WTC11 (cell line): ENCODE measurements around the gene INPPL1. TPM values are rescaled to one million over a fixed set of nuclear protein-coding genes. Genes with fewer than 3 reads are reported as not detected.
A peak's percentile ranks its signal among the peaks of the same experiment; 100 is the strongest.

Source experiments
- FOXJ3 ChIP-seq: sonication (generic); formaldehyde crosslinking; IDR thresholded peaks from 2 replicates; pipeline ENCODE4 v1.9.0; 2021; ENCODE audit warnings: missing genetic modification reagents, mild to moderate bottlenecking, borderline replicate concordance
- FOXP1 ChIP-seq: sonication (generic); formaldehyde crosslinking; IDR thresholded peaks from 2 replicates; pipeline ENCODE4 v1.8.0; 2022; ENCODE audit warnings: missing genetic modification reagents, mild to moderate bottlenecking, moderate library complexity, borderline replicate concordance
- IRF1 ChIP-seq: sonication (generic); formaldehyde crosslinking; IDR thresholded peaks from 2 replicates; pipeline ENCODE4 v1.8.0; 2023; ENCODE audit warnings: missing genetic modification reagents
- MYBL2 ChIP-seq: sonication (generic); formaldehyde crosslinking; IDR thresholded peaks from 2 replicates; pipeline ENCODE4 v1.8.1; 2023; ENCODE audit warnings: mild to moderate bottlenecking, moderate library complexity, missing genetic modification reagents
- NR1H2 ChIP-seq: sonication (generic); formaldehyde crosslinking; IDR thresholded peaks from 2 replicates; pipeline ENCODE4 v1.9.0; 2021; ENCODE audit warnings: mild to moderate bottlenecking, moderate library complexity, missing genetic modification reagents
- OVOL2 ChIP-seq: fragments of 250-450 bp; sonication (Bioruptor Pico); IDR thresholded peaks from 2 replicates; pipeline ENCODE4 v1.9.0; 2021; ENCODE audit warnings: mild to moderate bottlenecking, borderline replicate concordance
- PRDM15 ChIP-seq: sonication (generic); formaldehyde crosslinking; IDR thresholded peaks from 2 replicates; pipeline ENCODE4 v1.8.0; 2022; ENCODE audit warnings: missing genetic modification reagents
- RELA ChIP-seq: sonication (generic); formaldehyde crosslinking; IDR thresholded peaks from 2 replicates; pipeline ENCODE4 v1.8.1; 2022; ENCODE audit warnings: missing genetic modification reagents, mild to moderate bottlenecking, borderline replicate concordance
- RORB ChIP-seq: fragments of 250-450 bp; sonication (Bioruptor Pico); IDR thresholded peaks from 2 replicates; pipeline ENCODE4 v1.9.0; 2021; ENCODE audit warnings: mild to moderate bottlenecking
- TEAD1 ChIP-seq: sonication (generic); formaldehyde crosslinking; IDR thresholded peaks from 2 replicates; pipeline ENCODE4 v1.8.0; 2022; ENCODE audit warnings: mild to moderate bottlenecking, missing genetic modification reagents
- ZBTB43 ChIP-seq: sonication (generic); formaldehyde crosslinking; IDR thresholded peaks from 2 replicates; pipeline ENCODE4 v1.8.1; 2023; ENCODE audit warnings: mild to moderate bottlenecking, missing genetic modification reagents
- ZNF219 ChIP-seq: sonication (generic); formaldehyde crosslinking; IDR thresholded peaks from 2 replicates; pipeline ENCODE4 v1.8.0; 2023; ENCODE audit warnings: missing genetic modification reagents, mild to moderate bottlenecking, borderline replicate concordance
- ZNF317 ChIP-seq: sonication (generic); formaldehyde crosslinking; IDR thresholded peaks from 2 replicates; pipeline ENCODE4 v1.8.1; 2023; ENCODE audit warnings: low read depth, mild to moderate bottlenecking, moderate library complexity, missing genetic modification reagents, borderline replicate concordance
- total RNA-seq: library from RNA; stranded (reverse); gene quantifications from 3 replicates; pipeline ENCODE4 v1.2.3, GENCODE V29; 2021
- TF ChIP-seq, protein P1 (sequence below): sonication (generic); formaldehyde crosslinking; IDR thresholded peaks from 2 replicates; pipeline ENCODE4 v1.8.0; 2023; ENCODE audit warnings: missing genetic modification reagents, mild to moderate bottlenecking, borderline replicate concordance
- TF ChIP-seq, protein P2 (sequence below): fragments of 250-450 bp; sonication (Bioruptor Pico); conservative IDR thresholded peaks from 2 replicates; pipeline ENCODE4 v1.9.0; 2021; ENCODE audit warnings: mild to moderate bottlenecking
- TF ChIP-seq, protein P3 (sequence below): sonication (generic); formaldehyde crosslinking; IDR thresholded peaks from 2 replicates; pipeline ENCODE4 v1.8.0; 2023; ENCODE audit warnings: mild to moderate bottlenecking, missing genetic modification reagents
- TF ChIP-seq, protein P4 (sequence below): sonication (generic); formaldehyde crosslinking; IDR thresholded peaks from 2 replicates; pipeline ENCODE4 v1.8.1; 2022; ENCODE audit warnings: low read depth, missing genetic modification reagents, borderline replicate concordance
- TF ChIP-seq, protein P5 (sequence below): sonication (generic); formaldehyde crosslinking; conservative IDR thresholded peaks from 2 replicates; pipeline ENCODE4 v1.8.1; 2022; ENCODE audit warnings: mild to moderate bottlenecking, missing genetic modification reagents
- TF ChIP-seq, protein P6 (sequence below): sonication (generic); formaldehyde crosslinking; IDR thresholded peaks from 2 replicates; pipeline ENCODE4 v1.8.0; 2022; ENCODE audit warnings: mild to moderate bottlenecking, missing genetic modification reagents

INPPL1 gene
- total RNA-seq, 1 experiment from 2014 or later: 136 TPM

GRCh38 chr11:72239849-72240460, 15.4 kb downstream of the INPPL1 start (continued):
- TF ChIP-seq ZBTB43 (no peak), RELA (CRISPR knock-in tag) (no peak), FOXP1 (CRISPR knock-in tag) (peak; percentile 62; the same call in 1 of the 2 replicates), ZNF219 (CRISPR knock-in tag) (no peak), IRF1 (CRISPR knock-in tag) (no peak), FOXJ3 (CRISPR knock-in tag) (no peak), MYBL2 (no peak), NR1H2 (CRISPR knock-in tag) (no peak), TEAD1 (CRISPR knock-in tag) (no peak), ZNF317 (CRISPR knock-in tag) (no peak), RORB (no peak), OVOL2 (CRISPR knock-in tag) (no peak), PRDM15 (peak; percentile 64)
- TF ChIP-seq, protein P1, sequence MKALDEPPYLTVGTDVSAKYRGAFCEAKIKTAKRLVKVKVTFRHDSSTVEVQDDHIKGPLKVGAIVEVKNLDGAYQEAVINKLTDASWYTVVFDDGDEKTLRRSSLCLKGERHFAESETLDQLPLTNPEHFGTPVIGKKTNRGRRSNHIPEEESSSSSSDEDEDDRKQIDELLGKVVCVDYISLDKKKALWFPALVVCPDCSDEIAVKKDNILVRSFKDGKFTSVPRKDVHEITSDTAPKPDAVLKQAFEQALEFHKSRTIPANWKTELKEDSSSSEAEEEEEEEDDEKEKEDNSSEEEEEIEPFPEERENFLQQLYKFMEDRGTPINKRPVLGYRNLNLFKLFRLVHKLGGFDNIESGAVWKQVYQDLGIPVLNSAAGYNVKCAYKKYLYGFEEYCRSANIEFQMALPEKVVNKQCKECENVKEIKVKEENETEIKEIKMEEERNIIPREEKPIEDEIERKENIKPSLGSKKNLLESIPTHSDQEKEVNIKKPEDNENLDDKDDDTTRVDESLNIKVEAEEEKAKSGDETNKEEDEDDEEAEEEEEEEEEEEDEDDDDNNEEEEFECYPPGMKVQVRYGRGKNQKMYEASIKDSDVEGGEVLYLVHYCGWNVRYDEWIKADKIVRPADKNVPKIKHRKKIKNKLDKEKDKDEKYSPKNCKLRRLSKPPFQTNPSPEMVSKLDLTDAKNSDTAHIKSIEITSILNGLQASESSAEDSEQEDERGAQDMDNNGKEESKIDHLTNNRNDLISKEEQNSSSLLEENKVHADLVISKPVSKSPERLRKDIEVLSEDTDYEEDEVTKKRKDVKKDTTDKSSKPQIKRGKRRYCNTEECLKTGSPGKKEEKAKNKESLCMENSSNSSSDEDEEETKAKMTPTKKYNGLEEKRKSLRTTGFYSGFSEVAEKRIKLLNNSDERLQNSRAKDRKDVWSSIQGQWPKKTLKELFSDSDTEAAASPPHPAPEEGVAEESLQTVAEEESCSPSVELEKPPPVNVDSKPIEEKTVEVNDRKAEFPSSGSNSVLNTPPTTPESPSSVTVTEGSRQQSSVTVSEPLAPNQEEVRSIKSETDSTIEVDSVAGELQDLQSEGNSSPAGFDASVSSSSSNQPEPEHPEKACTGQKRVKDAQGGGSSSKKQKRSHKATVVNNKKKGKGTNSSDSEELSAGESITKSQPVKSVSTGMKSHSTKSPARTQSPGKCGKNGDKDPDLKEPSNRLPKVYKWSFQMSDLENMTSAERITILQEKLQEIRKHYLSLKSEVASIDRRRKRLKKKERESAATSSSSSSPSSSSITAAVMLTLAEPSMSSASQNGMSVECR (CRISPR knock-in tag): peak; percentile 58; the same call in 1 of the 2 replicates
- TF ChIP-seq, protein P2, sequence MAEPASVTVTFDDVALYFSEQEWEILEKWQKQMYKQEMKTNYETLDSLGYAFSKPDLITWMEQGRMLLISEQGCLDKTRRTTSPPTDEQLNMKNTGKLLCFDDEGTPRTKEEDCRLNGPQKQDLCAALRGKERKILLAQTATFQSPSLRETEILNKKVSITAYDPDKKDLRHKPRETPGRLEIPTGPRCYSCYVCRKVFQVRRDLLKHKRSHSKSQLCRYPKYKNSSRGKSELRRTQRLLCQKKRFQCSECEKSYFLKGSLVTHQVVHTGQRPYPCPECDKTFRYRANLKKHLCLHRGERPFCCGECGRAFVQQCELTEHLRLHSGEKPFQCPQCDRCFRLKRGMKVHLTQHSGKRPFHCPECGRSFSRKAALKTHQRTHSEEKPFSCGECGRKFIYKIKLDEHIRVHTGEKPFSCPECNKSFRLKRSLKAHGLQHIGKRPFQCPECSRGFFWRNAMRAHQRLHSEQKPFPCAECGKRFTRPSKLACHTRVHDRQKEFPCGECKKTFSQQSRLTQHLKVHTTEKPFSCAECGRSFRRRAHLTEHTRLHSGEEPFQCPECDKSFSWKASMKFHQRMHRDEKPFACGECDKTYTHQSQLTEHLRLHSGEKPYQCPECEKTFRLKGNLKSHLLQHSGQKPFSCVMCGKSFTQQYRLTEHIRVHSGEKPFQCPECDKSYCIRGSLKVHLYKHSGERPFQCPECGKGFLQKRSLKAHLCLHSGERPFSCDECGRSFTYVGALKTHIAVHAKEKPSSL (CRISPR knock-in tag): peak; percentile 1; the same call in 1 of the 2 replicates
- TF ChIP-seq, protein P3, sequence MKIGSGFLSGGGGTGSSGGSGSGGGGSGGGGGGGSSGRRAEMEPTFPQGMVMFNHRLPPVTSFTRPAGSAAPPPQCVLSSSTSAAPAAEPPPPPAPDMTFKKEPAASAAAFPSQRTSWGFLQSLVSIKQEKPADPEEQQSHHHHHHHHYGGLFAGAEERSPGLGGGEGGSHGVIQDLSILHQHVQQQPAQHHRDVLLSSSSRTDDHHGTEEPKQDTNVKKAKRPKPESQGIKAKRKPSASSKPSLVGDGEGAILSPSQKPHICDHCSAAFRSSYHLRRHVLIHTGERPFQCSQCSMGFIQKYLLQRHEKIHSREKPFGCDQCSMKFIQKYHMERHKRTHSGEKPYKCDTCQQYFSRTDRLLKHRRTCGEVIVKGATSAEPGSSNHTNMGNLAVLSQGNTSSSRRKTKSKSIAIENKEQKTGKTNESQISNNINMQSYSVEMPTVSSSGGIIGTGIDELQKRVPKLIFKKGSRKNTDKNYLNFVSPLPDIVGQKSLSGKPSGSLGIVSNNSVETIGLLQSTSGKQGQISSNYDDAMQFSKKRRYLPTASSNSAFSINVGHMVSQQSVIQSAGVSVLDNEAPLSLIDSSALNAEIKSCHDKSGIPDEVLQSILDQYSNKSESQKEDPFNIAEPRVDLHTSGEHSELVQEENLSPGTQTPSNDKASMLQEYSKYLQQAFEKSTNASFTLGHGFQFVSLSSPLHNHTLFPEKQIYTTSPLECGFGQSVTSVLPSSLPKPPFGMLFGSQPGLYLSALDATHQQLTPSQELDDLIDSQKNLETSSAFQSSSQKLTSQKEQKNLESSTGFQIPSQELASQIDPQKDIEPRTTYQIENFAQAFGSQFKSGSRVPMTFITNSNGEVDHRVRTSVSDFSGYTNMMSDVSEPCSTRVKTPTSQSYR (CRISPR knock-in tag): no peak
- TF ChIP-seq, protein P4, sequence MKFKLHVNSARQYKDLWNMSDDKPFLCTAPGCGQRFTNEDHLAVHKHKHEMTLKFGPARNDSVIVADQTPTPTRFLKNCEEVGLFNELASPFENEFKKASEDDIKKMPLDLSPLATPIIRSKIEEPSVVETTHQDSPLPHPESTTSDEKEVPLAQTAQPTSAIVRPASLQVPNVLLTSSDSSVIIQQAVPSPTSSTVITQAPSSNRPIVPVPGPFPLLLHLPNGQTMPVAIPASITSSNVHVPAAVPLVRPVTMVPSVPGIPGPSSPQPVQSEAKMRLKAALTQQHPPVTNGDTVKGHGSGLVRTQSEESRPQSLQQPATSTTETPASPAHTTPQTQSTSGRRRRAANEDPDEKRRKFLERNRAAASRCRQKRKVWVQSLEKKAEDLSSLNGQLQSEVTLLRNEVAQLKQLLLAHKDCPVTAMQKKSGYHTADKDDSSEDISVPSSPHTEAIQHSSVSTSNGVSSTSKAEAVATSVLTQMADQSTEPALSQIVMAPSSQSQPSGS (CRISPR knock-in tag): no peak
- TF ChIP-seq, protein P5, sequence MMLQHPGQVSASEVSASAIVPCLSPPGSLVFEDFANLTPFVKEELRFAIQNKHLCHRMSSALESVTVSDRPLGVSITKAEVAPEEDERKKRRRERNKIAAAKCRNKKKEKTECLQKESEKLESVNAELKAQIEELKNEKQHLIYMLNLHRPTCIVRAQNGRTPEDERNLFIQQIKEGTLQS: no peak
- TF ChIP-seq, protein P6, sequence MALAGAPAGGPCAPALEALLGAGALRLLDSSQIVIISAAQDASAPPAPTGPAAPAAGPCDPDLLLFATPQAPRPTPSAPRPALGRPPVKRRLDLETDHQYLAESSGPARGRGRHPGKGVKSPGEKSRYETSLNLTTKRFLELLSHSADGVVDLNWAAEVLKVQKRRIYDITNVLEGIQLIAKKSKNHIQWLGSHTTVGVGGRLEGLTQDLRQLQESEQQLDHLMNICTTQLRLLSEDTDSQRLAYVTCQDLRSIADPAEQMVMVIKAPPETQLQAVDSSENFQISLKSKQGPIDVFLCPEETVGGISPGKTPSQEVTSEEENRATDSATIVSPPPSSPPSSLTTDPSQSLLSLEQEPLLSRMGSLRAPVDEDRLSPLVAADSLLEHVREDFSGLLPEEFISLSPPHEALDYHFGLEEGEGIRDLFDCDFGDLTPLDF (CRISPR knock-in tag): no peak
